Endothelial cell of umbilical vein (primary cell): ENCODE results near the gene P2RX3.

Source experiments
- EZH2 ChIP-seq: IDR thresholded peaks from 2 replicates; pipeline ENCODE4 v1.6.1; 2012; ENCODE audit warnings: borderline replicate concordance, low read depth, mild to moderate bottlenecking, moderate library complexity, low read length, inconsistent platforms; ENCODE audit not compliant: severe bottlenecking
- JUN ChIP-seq: IDR thresholded peaks from 2 replicates; pipeline ENCODE4 v1.6.1; 2011; ENCODE audit warnings: borderline replicate concordance, low read depth; ENCODE audit not compliant: insufficient read length, insufficient read depth
- MYC ChIP-seq: IDR thresholded peaks from one replicate; pipeline ENCODE4 v1.6.1; 2011; ENCODE audit warnings: mild to moderate bottlenecking, low read depth, low read length
- POLR2A ChIP-seq: IDR thresholded peaks from 2 replicates; pipeline ENCODE4 v1.6.1; 2012; ENCODE audit warnings: low read depth, mild to moderate bottlenecking, control low read depth, low read length
- POLR2AphosphoS5 ChIP-seq: IDR thresholded peaks from 2 replicates; pipeline ENCODE4 v1.6.1; 2012; ENCODE audit warnings: low read depth, mild to moderate bottlenecking, control low read depth, low read length, moderate library complexity; ENCODE audit not compliant: insufficient read depth
- TF ChIP-seq, protein P1 (sequence below), 2 donors: IDR thresholded peaks; 1 replicate in 1 of 2; 2 replicates in 1 of 2; pipeline ENCODE4 v1.5.1; 2011; ENCODE audit warnings: low read length in 2 of 2, mild to moderate bottlenecking in 2 of 2, moderate library complexity in 2 of 2, control low read depth in 1 of 2, inconsistent platforms in 1 of 2, low read depth in 1 of 2; ENCODE audit not compliant: insufficient read depth in 1 of 2; ENCODE audit errors: extremely low read depth in 1 of 2
- TF ChIP-seq, protein P2 (sequence below): IDR thresholded peaks from 2 replicates; pipeline ENCODE4 v1.6.1; 2011; ENCODE audit not compliant: insufficient read depth, insufficient read length

DNA sequence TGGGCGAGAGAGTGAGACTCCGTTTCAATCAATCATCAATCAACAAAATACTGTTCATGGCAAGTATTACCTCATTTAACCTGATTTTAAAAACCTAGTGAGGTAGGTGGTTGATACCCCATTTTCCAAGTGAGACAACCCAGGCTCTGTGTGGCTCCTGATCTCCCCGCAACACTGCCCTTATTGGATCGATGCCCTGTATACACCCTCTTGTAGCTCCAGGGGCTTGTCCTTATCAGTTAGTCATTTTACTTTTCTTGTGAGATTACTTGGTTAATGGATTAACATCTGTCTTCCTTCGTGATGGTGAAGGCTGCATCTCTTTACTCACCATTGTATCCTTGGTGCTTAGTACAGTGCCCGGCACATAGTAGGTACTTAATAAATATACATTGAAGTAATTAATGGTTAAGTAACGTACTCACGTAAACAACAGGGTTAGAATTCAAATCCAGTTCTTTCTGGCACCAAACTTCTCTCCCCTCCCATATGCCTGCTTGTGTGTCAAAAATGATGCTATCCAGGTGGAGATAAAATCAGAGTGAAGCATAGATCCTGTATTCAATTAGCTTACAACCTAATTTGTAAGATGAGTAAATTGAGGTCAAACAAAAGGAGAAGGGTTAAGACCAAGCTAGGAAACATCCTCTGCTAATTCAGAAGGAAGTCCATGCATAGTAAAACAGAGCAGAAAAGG lies 54.1 kb downstream of the P2RX3 start:
- TF ChIP-seq, protein P1, sequence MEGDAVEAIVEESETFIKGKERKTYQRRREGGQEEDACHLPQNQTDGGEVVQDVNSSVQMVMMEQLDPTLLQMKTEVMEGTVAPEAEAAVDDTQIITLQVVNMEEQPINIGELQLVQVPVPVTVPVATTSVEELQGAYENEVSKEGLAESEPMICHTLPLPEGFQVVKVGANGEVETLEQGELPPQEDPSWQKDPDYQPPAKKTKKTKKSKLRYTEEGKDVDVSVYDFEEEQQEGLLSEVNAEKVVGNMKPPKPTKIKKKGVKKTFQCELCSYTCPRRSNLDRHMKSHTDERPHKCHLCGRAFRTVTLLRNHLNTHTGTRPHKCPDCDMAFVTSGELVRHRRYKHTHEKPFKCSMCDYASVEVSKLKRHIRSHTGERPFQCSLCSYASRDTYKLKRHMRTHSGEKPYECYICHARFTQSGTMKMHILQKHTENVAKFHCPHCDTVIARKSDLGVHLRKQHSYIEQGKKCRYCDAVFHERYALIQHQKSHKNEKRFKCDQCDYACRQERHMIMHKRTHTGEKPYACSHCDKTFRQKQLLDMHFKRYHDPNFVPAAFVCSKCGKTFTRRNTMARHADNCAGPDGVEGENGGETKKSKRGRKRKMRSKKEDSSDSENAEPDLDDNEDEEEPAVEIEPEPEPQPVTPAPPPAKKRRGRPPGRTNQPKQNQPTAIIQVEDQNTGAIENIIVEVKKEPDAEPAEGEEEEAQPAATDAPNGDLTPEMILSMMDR (IDR thresholded peaks at IDR 0.05; ENCODE audit: extremely low read depth in 1 of 2, insufficient read depth in 1 of 2, low read depth in 1 of 2, low read length in 2 of 2): no peak
- no peak for TF ChIP-seq POLR2A
- no peak for TF ChIP-seq JUN
- no peak for TF ChIP-seq EZH2
- TF ChIP-seq, protein P2, sequence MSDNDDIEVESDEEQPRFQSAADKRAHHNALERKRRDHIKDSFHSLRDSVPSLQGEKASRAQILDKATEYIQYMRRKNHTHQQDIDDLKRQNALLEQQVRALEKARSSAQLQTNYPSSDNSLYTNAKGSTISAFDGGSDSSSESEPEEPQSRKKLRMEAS: no peak
- no peak for TF ChIP-seq MYC
- no peak for TF ChIP-seq POLR2AphosphoS5
